H1 (cell line): Measurements from ENCODE around the gene SEMA5B. TPM values are rescaled to one million over a fixed set of nuclear protein-coding genes. Genes with fewer than 3 reads are reported as not detected.

Experiments
- CTCF ChIA-PET: fragments of 300-600 bp; sonication (Branson Sonifier 250); formaldehyde crosslinking; loops from one replicate; lab custom pipeline; 2021; ENCODE audit not compliant: partially characterized antibody; lab: Charles Lee
- POLR2A ChIA-PET: fragments of 300-600 bp; sonication (Branson Sonifier 250); formaldehyde crosslinking; loops from one replicate; lab custom pipeline; 2021; ENCODE audit warnings: inconsistent platforms; ENCODE audit not compliant: partially characterized antibody; lab: Charles Lee
- DNase-seq, 2 experiments: peaks; one replicate each; pipeline versions ENCODE4 v3.0.0 to v3.0.0-alpha.2; 2010 to 2022; ENCODE audit warnings: low spot score in 2 of 2, low read depth in 1 of 2, mixed read lengths in 1 of 2
- FAIRE-seq: peaks from 2 replicates; lab custom pipeline; 2011; peaks lifted over from hg19 to GRCh38; lab: Jason Lieb, UNC
- H2AFZ ChIP-seq: 2 replicates; pipeline ENCODE4 v1.8.1; 2012; ENCODE audit warnings: low read length, inconsistent platforms
- H2AK5ac ChIP-seq: 2 replicates; pipeline ENCODE4 v1.6.1; 2013; ENCODE audit warnings: low read depth, low read length
- H2BK120ac ChIP-seq: replicated peaks from 2 replicates; pipeline ENCODE3; 2013; ENCODE audit warnings: low read depth, low read length, inconsistent platforms
- H2BK12ac ChIP-seq: 2 replicates; pipeline ENCODE4 v1.6.1; 2013; ENCODE audit warnings: low read depth, low read length
- H2BK15ac ChIP-seq: 2 replicates; pipeline ENCODE4 v1.6.1; 2013; ENCODE audit warnings: low read length
- H2BK20ac ChIP-seq: 2 replicates; pipeline ENCODE4 v1.6.1; 2013; ENCODE audit warnings: low read length
- H2BK5ac ChIP-seq: 2 replicates; pipeline ENCODE4 v1.6.1; 2013; ENCODE audit warnings: low read depth, low read length
- H3K14ac ChIP-seq: 2 replicates; pipeline ENCODE4 v1.6.1; 2013; ENCODE audit warnings: inconsistent platforms; ENCODE audit not compliant: insufficient read length
- H3K18ac ChIP-seq: 2 replicates; pipeline ENCODE4 v1.6.1; 2013; ENCODE audit warnings: low read length; ENCODE audit errors: extremely low read depth
- H3K23ac ChIP-seq: 2 replicates; pipeline ENCODE4 v1.6.1; 2013; ENCODE audit warnings: inconsistent platforms; ENCODE audit not compliant: insufficient read length
- H3K23me2 ChIP-seq: 2 replicates; pipeline ENCODE4 v1.6.1; 2013; ENCODE audit warnings: low read depth, low read length
- H3K27ac ChIP-seq: 2 replicates; pipeline ENCODE4 v1.6.1; 2011; ENCODE audit warnings: low read depth, low read length, inconsistent platforms
- H3K27me3 ChIP-seq, 4 experiments: replicated peaks in 1 of 4; 1 replicate in 1 of 4; 2 replicates in 3 of 4; pipeline versions ENCODE4 v1.6.1 to v1.8.1; 2011 to 2013; ENCODE audit warnings: low read length in 3 of 4, mild to moderate bottlenecking in 3 of 4, inconsistent platforms in 2 of 4, mixed read lengths in 2 of 4, moderate library complexity in 1 of 4; ENCODE audit not compliant: control insufficient read depth in 3 of 4, insufficient read depth in 3 of 4; ENCODE audit errors: extremely low read depth in 1 of 4
- H3K36me3 ChIP-seq, 4 experiments: 2 replicates each; pipeline versions ENCODE4 v1.6.1 to v1.8.1; 2011 to 2013; ENCODE audit warnings: mild to moderate bottlenecking in 4 of 4, low read length in 3 of 4, moderate library complexity in 2 of 4, control low read depth in 1 of 4, inconsistent platforms in 1 of 4; ENCODE audit not compliant: insufficient read depth in 4 of 4, control insufficient read depth in 2 of 4
- H3K4ac ChIP-seq: replicated peaks from 2 replicates; pipeline ENCODE3; 2013; ENCODE audit warnings: low read length, low read depth, mixed read lengths, inconsistent platforms; ENCODE audit not compliant: insufficient read length
- H3K4me1 ChIP-seq, 4 experiments: replicated peaks in 1 of 4; 1 replicate in 1 of 4; 2 replicates in 3 of 4; pipeline versions ENCODE4 v1.6.1 to v1.8.1; 2011 to 2013; ENCODE audit warnings: low read length in 3 of 4, inconsistent platforms in 2 of 4, mixed read lengths in 1 of 4; ENCODE audit not compliant: insufficient read depth in 4 of 4, control insufficient read depth in 3 of 4
- H3K4me2 ChIP-seq, 2 experiments: 2 replicates each; pipeline versions ENCODE4 v1.6.1 to v1.8.1; 2011 to 2013; ENCODE audit warnings: low read depth in 2 of 2, low read length in 2 of 2, control low read depth in 1 of 2, inconsistent platforms in 1 of 2, mild to moderate bottlenecking in 1 of 2; ENCODE audit not compliant: insufficient read depth in 1 of 2
- H3K4me3 ChIP-seq, 4 experiments: fragments of 200-600, 300-600 bp in 1 of 4; sonication (generic), shearing (Covaris generic), sonication (Bioruptor Twin) in 1 of 4; 2 replicates each; pipeline versions ENCODE4 v1.5.1 to v1.8.1; 2011 to 2016; ENCODE audit warnings: low read length in 4 of 4, low read depth in 3 of 4, control low read depth in 2 of 4, inconsistent platforms in 2 of 4, mild to moderate bottlenecking in 2 of 4, mixed read lengths in 1 of 4, moderate library complexity in 1 of 4; ENCODE audit not compliant: insufficient read depth in 2 of 4; ENCODE audit errors: extremely low read depth in 1 of 4
- H3K56ac ChIP-seq: replicated peaks from 2 replicates; pipeline ENCODE3; 2013; ENCODE audit warnings: low read depth, mild to moderate bottlenecking, mixed read lengths, low read length, inconsistent platforms; ENCODE audit not compliant: insufficient read length
- H3K79me1 ChIP-seq: 2 replicates; pipeline ENCODE4 v1.6.1; 2013; ENCODE audit warnings: low read depth, low read length, control low read depth
- H3K79me2 ChIP-seq, 2 experiments: 2 replicates each; pipeline versions ENCODE4 v1.6.1 to v1.8.1; 2012 to 2013; ENCODE audit warnings: low read length in 2 of 2, mild to moderate bottlenecking in 2 of 2, inconsistent platforms in 1 of 2; ENCODE audit not compliant: insufficient read depth in 2 of 2, control insufficient read depth in 1 of 2
- H3K9ac ChIP-seq, 4 experiments: replicated peaks in 1 of 4; 1 replicate in 1 of 4; 2 replicates in 3 of 4; pipeline versions ENCODE4 v1.6.1 to v1.8.1; 2011 to 2013; ENCODE audit warnings: low read depth in 3 of 4, low read length in 3 of 4, control low read depth in 2 of 4, mild to moderate bottlenecking in 2 of 4, moderate library complexity in 2 of 4, inconsistent platforms in 1 of 4; ENCODE audit errors: extremely low read depth in 1 of 4
- H3K9me3 ChIP-seq, 2 experiments: 2 replicates each; pipeline versions ENCODE4 v1.6.1 to v1.8.1; 2012 to 2013; ENCODE audit warnings: mild to moderate bottlenecking in 2 of 2, moderate library complexity in 2 of 2, control low read depth in 1 of 2, inconsistent platforms in 1 of 2, low read depth in 1 of 2, low read length in 1 of 2, mixed read lengths in 1 of 2; ENCODE audit not compliant: insufficient read depth in 2 of 2
- H4K20me1 ChIP-seq, 2 experiments: replicated peaks in 1 of 2; 2 replicates each; pipeline versions ENCODE3 to v1.8.1; 2011 to 2013; ENCODE audit warnings: inconsistent platforms in 2 of 2, low read length in 2 of 2, mild to moderate bottlenecking in 1 of 2; ENCODE audit not compliant: insufficient read depth in 2 of 2, control insufficient read depth in 1 of 2
- H4K5ac ChIP-seq: 2 replicates; pipeline ENCODE4 v1.6.1; 2013; ENCODE audit warnings: low read length, low read depth, mixed read lengths, inconsistent platforms; ENCODE audit not compliant: insufficient read length
- H4K8ac ChIP-seq: 2 replicates; pipeline ENCODE4 v1.8.0; 2013; ENCODE audit warnings: mild to moderate bottlenecking, moderate library complexity, low read length, inconsistent platforms; ENCODE audit not compliant: insufficient read depth; ENCODE audit errors: extremely low read depth
- H4K91ac ChIP-seq: replicated peaks from 2 replicates; pipeline ENCODE3; 2013; ENCODE audit warnings: low read length, mixed read lengths, inconsistent platforms; ENCODE audit not compliant: insufficient read length
- BCL11A ChIP-seq, 2 experiments: IDR thresholded peaks; one replicate each; pipeline ENCODE4 v1.6.1; 2011; ENCODE audit warnings: low read depth in 2 of 2, low read length in 2 of 2, mild to moderate bottlenecking in 2 of 2
- BRCA1 ChIP-seq: IDR thresholded peaks from 2 replicates; pipeline ENCODE4 v1.6.1; 2012; ENCODE audit warnings: low read depth, low read length, improper control_type of control experiment
- CTCF ChIP-seq, 3 experiments: IDR thresholded peaks; 1 replicate in 2 of 3; 2 replicates in 1 of 3; pipeline versions ENCODE4 v1.5.1 to v1.6.1; 2011; ENCODE audit warnings: low read length in 3 of 3, mild to moderate bottlenecking in 3 of 3, inconsistent platforms in 2 of 3, low read depth in 1 of 3, moderate library complexity in 1 of 3; ENCODE audit not compliant: insufficient read depth in 1 of 3; ENCODE audit errors: control extremely low read depth in 1 of 3
- PHF8 ChIP-seq: fragments of 200-600 bp; sonication (generic); conservative IDR thresholded peaks from 2 replicates; pipeline ENCODE4 v1.7.1; 2012; ENCODE audit warnings: low read depth, mild to moderate bottlenecking, inconsistent platforms, low read length, moderate library complexity
- POLR2A ChIP-seq, 2 experiments: IDR thresholded peaks; 1 replicate in 1 of 2; 2 replicates in 1 of 2; pipeline ENCODE4 v1.6.1; 2011; ENCODE audit warnings: low read depth in 2 of 2, low read length in 2 of 2, mild to moderate bottlenecking in 2 of 2; ENCODE audit errors: control extremely low read depth in 1 of 2
- RAD21 ChIP-seq, 2 experiments: IDR thresholded peaks in 1 of 2; conservative IDR thresholded peaks in 1 of 2; 2 replicates each; pipeline ENCODE4 v1.6.1; 2011; ENCODE audit warnings: low read depth in 2 of 2, low read length in 2 of 2, improper control_type of control experiment in 1 of 2, inconsistent platforms in 1 of 2, mild to moderate bottlenecking in 1 of 2, moderate library complexity in 1 of 2
- RBBP5 ChIP-seq: IDR thresholded peaks from 2 replicates; pipeline ENCODE4 v1.7.1; 2012; ENCODE audit warnings: low read depth, mild to moderate bottlenecking, inconsistent platforms, low read length, moderate library complexity, borderline replicate concordance
- RNF2 ChIP-seq: fragments of 200-900, 300-1000 bp; sonication (generic); IDR thresholded peaks from 2 replicates; pipeline ENCODE4 v1.7.1; 2016; ENCODE audit warnings: borderline replicate concordance, low read depth, mild to moderate bottlenecking, antibody characterized with exemption, low read length; ENCODE audit not compliant: poor library complexity, severe bottlenecking; ENCODE audit errors: missing control alignments
- SP2 ChIP-seq: IDR thresholded peaks from 2 replicates; pipeline ENCODE4 v1.6.1; 2012; ENCODE audit warnings: mild to moderate bottlenecking, low read length, inconsistent platforms
- TAF1 ChIP-seq: IDR thresholded peaks from 2 replicates; pipeline ENCODE4 v1.6.1; 2011; ENCODE audit warnings: mild to moderate bottlenecking, low read depth, low read length
- WGBS, 2 experiments: shearing (Covaris generic) in 1 of 2; methylation state at CpG; one replicate each; pipeline versions ENCODE4 v1.1.6 to v1.1.7; 2013 to 2015; ENCODE audit warnings: low lambda C conversion rate in 2 of 2, mixed read lengths in 2 of 2, inconsistent platforms in 1 of 2, low coverage in 1 of 2, missing lambda C conversion rate in 1 of 2; ENCODE audit not compliant: insufficient replicate concordance in 2 of 2, insufficient coverage in 1 of 2, insufficient read length in 1 of 2; ENCODE audit errors: extremely low coverage in 1 of 2, missing lambda C conversion rate in 1 of 2; 5-methylcytosine and 5-hydroxymethylcytosine counted together
- polyA plus RNA-seq, 7 experiments: library from polyadenylated mRNA; depleted of rRNA in 3 of 7; stranded (reverse) in 5 of 7; unstranded in 2 of 7; fragments of >200 nt in 5 of 7; fragments of 200-250 nt in 2 of 7; gene quantifications; 1 replicate in 5 of 7; 2 replicates in 1 of 7; 4 replicates in 1 of 7; pipeline versions ENCODE4 v1.2.1 to v1.2.3, GENCODE V29; 2011 to 2013; ENCODE audit warnings: missing spikeins in 2 of 7, mixed read lengths in 2 of 7
- total RNA-seq: library from RNA; stranded (reverse); fragmentation: NEBNext Ultra II Directional; extraction: Animal tissue kit (Norgen Biotek cat#: 25700); gene quantifications from 2 replicates; pipeline ENCODE4 v1.2.1, GENCODE V29; 2021

SEMA5B gene
- total and polyA plus RNA-seq, 2 of the 8 experiments (the other 6 are each of a cell fraction or from before 2014, with no cell fraction given): 13.1 to 22.4 TPM

GRCh38 chr3:123015596-123015995 lies 12.0 kb downstream of the SEMA5B start:
- H2BK12ac ChIP-seq: no peak overlapping the region
- H3K4me1 ChIP-seq: peaks cover 0 to 5% (median 1%) of the 10 kb centered on the region in 4 experiments; a peak in 5 of 7 replicates
- no peak overlapping the region for H2AK5ac ChIP-seq
- no peak overlapping the region for H2BK5ac ChIP-seq
- H3K23me2 ChIP-seq: no peaks in the 10 kb centered on the region
- H3K9ac ChIP-seq: no peak overlapping the region
- H3K4me3 ChIP-seq: no peak overlapping the region
- no peak overlapping the region for H4K91ac ChIP-seq
- H3K14ac ChIP-seq: no peak overlapping the region
- POLR2A ChIA-PET: interaction anchor here (0.8 to 1.4 kb wide), 2 partner anchors 63 to 73 kb away, joined by 3 read pairs; no protein-coding TSS in a partner anchor
- no peak overlapping the region for H3K4me2 ChIP-seq
- 92% methylated on average over 4 of the region's 4 CpGs; no CpG with 5 or more reads in 1 of the 2 experiments for WGBS, 2 experiments
- CTCF ChIA-PET: interaction anchor here (0.7 to 3.9 kb wide), 27 partner anchors 9 to 285 kb away, joined by 3 to 19 read pairs (median 4); partner anchors contain the start of gene SEMA5B
- H3K36me3 ChIP-seq: no peaks in the 10 kb centered on the region; a peak in 2 of 8 replicates
- no peak overlapping the region for H3K18ac ChIP-seq
- H2BK15ac ChIP-seq: no peak overlapping the region
- peaks cover 0 to 11% of the 10 kb centered on the region in 2 experiments; a peak in 1 of 4 replicates for H3K79me2 ChIP-seq
- H4K5ac ChIP-seq: no peak overlapping the region
- H3K27ac ChIP-seq: no peak overlapping the region
- no peak overlapping the region for H4K8ac ChIP-seq
- no peak overlapping the region for H3K4ac ChIP-seq
- TF ChIP-seq RBBP5: no peak
- no peak for TF ChIP-seq TAF1
- TF ChIP-seq POLR2A (IDR thresholded peaks at IDR 0.05; ENCODE audit: control extremely low read depth in 1 of 2, low read depth in 2 of 2, low read length in 2 of 2): no peak
- peak; percentile 14 to 43 (median 32) for TF ChIP-seq CTCF (IDR thresholded peaks at IDR 0.05; ENCODE audit: control extremely low read depth in 1 of 3, insufficient read depth in 1 of 3, low read depth in 1 of 3, low read length in 3 of 3)
- TF ChIP-seq BRCA1: no peak
- no peak for TF ChIP-seq BCL11A (IDR thresholded peaks at IDR 0.05; ENCODE audit: low read depth in 2 of 2, low read length in 2 of 2)
- TF ChIP-seq SP2: no peak
- TF ChIP-seq RNF2: no peak
- TF ChIP-seq PHF8: no peak
- peak; percentile 45 to 61 for TF ChIP-seq RAD21 (IDR thresholded peaks at IDR 0.05 in 1 of 2, conservative IDR thresholded peaks at IDR 0.05 in 1 of 2; ENCODE audit: low read depth in 2 of 2, low read length in 2 of 2)
- no peak overlapping the region for H3K23ac ChIP-seq
- FAIRE-seq (no peak), DNase-seq (no peak)
- no peaks in the 10 kb centered on the region; the same call in 1 of the 2 replicates for H3K79me1 ChIP-seq
- no peak overlapping the region for H3K56ac ChIP-seq
- H2AFZ ChIP-seq: no peak overlapping the region
- peaks cover 0 to 2% of the 10 kb centered on the region in 2 experiments for H4K20me1 ChIP-seq
- no peak overlapping the region for H2BK20ac ChIP-seq
- no peaks in the 10 kb centered on the region for H3K27me3 ChIP-seq
- H2BK120ac ChIP-seq: no peak overlapping the region
- H3K9me3 ChIP-seq: no peaks in the 10 kb centered on the region
